Measurements from ENCODE around the gene C7orf57. TPM values are rescaled to one million over a fixed set of nuclear protein-coding genes. Genes with fewer than 3 reads are reported as not detected.

Gene C7orf57
- total RNA-seq, 1 experiment from 2014 or later = 0.90 TPM

GRCh38 chr7:48053736-48054135 is 18.4 kb downstream of the C7orf57 start (continued):
- TF ChIP-seq AFF4 (CRISPR knock-in tag; IDR thresholded peaks at IDR 0.05; ENCODE audit: borderline replicate concordance) (no peak), GRHL2 (CRISPR knock-in tag; IDR thresholded peaks at IDR 0.05; ENCODE audit: insufficient replicate concordance, severe bottlenecking) (no peak), STAT6 (CRISPR knock-in tag; conservative IDR thresholded peaks at IDR 0.05; ENCODE audit: low read depth) (no peak), MXD4 (CRISPR knock-in tag; IDR thresholded peaks at IDR 0.05; ENCODE audit: borderline replicate concordance) (no peak), ZBTB43 (CRISPR knock-in tag; IDR thresholded peaks at IDR 0.05) (no peak)

- CTCF ChIA-PET = no interaction called here
- Mint-ChIP-seq H3K27me3 (ENCODE audit: low read depth) (no peaks in the 10 kb centered on the region), H3K27ac (no peak overlapping the region), H3K4me3 (no peak overlapping the region), H3K9me3 (peaks cover 25% of the 10 kb centered on the region), H3K36me3 (peaks cover 5% of the 10 kb centered on the region; the same call in 1 of the 2 replicates), H3K4me1 (no peaks in the 10 kb centered on the region)
- POLR2A ChIA-PET = no interaction called here
- DNase-seq (ENCODE audit: low spot score) (no peak), ATAC-seq (no peak)
- TF ChIP-seq ZNF425 (CRISPR knock-in tag; conservative IDR thresholded peaks at IDR 0.05) (no peak), CREM (CRISPR knock-in tag; IDR thresholded peaks at IDR 0.05) (no peak), PRRX2 (CRISPR knock-in tag; IDR thresholded peaks at IDR 0.05) (no peak), ZNF317 (CRISPR knock-in tag; IDR thresholded peaks at IDR 0.05; ENCODE audit: borderline replicate concordance, low read depth) (no peak), KAT7 (CRISPR knock-in tag; IDR thresholded peaks at IDR 0.05; ENCODE audit: borderline replicate concordance) (no peak), ZNF423 (CRISPR knock-in tag; IDR thresholded peaks at IDR 0.05) (no peak), ZNF532 (CRISPR knock-in tag; IDR thresholded peaks at IDR 0.05; ENCODE audit: borderline replicate concordance) (no peak), AFF4 (CRISPR knock-in tag; IDR thresholded peaks at IDR 0.05; ENCODE audit: borderline replicate concordance) (no peak), JUN (CRISPR knock-in tag; IDR thresholded peaks at IDR 0.05) (no peak), GABPB1 (CRISPR knock-in tag; IDR thresholded peaks at IDR 0.05) (no peak), MXD4 (CRISPR knock-in tag; IDR thresholded peaks at IDR 0.05; ENCODE audit: borderline replicate concordance) (no peak), EMX1 (CRISPR knock-in tag; IDR thresholded peaks at IDR 0.05) (no peak)
Measured at GRCh38 chr7:48058990-48059389, 23.6 kb downstream of the C7orf57 start.

All from WTC11 (cell line).